ENCODE data around the gene CLK4.

CLK4 gene

DNA sequence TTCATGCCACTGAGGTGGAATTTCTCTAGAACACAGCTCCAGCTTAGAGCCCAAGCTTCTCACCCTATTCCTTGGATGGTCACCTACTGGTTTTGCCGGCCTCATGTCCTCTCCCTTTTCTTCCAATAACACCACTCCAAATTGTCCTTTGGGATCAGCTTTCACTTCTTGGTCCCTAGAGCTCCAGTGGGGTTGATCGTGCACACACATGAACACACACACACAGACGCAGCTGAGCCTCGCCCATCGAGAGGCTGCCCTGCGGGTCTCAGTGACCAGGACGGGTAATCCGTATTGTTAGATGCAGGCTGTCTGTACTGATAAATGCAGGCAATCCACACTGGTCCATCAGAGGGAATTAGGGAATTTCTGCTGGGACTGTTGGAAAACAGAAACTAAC is 43.6 kb downstream of the CLK4 start:
- FAIRE-seq: no peak

DNA sequence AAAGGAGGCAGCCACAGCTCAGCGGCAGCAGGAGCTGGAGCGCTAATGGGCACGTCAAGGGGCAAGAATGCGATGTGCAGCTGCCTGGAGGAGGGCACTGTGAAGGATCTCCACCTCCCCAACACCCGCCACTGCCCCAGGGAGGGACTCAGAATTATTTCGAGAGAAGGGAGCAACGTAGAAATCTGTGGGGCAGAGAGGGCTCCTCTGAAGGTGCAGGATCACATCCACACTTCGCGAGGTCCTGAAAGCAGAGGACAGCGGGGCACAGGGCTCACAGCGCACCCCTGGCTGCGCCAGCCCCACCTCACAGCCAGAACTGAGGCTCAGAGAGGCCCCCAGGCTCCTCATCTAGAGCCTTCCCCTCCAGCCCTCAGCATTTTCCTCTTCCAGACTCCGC is 44.6 kb downstream of the CLK4 start:
- no peak for FAIRE-seq

DNA sequence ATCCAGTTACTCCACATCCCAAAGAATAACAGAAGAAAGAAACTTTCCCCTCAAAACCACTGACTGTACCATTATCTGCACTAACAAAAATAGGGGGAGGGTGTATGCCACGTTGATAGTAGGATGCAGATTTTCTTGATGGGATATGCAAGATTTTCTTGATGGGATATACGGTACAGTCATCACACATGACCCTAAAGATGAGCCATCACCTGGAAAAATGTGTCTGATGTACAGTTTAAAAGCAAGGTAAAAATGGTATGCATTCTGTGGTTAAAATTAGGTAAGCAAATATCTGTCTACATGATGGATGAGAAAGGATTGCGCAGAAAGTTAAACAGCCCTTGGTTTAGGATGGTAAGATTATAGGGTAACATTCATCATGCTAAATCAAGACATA is 45.2 kb downstream of the CLK4 start:
- no peak for FAIRE-seq

DNA sequence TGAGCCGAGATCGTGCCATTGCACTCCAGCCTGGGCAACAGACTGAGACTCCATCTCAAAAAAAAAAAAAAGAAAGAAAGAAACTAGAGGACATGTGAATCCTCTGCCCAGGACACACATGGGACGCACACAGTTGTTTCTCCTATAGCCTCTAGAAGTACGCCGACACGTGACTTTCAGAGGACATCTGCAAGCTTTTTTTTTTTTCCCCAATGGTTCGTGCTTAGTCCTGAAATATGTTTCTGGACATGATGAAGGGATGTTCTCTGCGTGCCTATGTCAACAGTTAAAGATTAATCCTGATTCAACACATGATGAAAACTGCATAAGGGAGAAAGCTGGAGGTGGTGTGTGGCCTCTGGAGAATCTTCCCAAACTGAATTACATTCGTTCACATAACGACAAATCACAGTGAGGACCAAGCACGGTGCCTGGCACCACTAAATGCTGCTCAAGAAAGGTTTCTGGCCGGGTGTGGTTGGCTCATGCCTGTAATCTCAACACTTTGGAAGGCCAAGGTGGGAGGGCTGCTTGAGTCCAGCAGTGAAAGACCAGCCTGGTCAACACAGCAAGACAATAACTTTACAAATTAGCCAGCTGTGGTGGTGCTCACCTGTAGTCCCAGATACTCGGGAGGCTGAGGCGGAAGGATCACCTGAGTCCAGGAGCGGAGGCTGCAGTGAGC is 46.4 kb downstream of the CLK4 start:
- FAIRE-seq: no peak

DNA sequence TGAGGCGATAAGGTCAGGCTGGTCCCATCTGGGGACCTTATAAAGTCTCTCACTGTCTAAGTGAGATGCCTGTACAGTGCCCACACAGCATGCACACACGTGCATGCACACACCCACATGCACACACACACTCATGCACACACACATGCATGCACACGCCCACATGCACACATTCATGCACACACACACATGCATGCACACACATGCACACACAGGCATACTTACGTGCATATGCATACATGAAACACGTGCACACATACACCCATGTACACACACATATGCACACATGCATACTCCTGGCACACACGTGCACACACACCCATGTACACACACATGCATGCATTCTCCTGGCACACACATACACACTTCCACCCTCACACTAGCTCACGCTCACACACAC is 48.9 kb downstream of the CLK4 start:
- FAIRE-seq: no peak

DNA sequence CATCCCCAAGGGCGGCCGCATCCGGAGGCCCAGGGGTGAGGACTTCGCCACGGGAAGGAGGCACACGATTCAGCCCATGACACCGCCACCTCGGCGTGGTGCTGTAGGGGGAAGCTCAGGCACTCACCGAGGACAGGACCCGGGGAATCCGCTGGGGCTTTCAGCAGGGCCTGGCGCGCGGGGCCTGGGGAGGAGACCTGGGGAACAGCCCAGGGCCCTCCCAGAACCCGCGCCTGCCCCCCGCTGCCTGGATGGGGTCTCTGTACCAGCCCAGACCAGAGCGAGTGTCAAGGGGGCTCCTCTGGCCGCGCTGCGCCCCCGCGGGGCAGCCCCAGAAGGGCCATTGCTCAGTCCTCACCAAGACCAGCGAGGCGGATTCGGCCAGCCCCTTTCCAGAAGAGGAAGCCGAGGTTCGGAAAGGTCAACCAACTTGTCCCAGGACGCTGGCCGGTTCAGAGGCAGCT is 49.4 kb downstream of the CLK4 start:
- no peak for FAIRE-seq

DNA sequence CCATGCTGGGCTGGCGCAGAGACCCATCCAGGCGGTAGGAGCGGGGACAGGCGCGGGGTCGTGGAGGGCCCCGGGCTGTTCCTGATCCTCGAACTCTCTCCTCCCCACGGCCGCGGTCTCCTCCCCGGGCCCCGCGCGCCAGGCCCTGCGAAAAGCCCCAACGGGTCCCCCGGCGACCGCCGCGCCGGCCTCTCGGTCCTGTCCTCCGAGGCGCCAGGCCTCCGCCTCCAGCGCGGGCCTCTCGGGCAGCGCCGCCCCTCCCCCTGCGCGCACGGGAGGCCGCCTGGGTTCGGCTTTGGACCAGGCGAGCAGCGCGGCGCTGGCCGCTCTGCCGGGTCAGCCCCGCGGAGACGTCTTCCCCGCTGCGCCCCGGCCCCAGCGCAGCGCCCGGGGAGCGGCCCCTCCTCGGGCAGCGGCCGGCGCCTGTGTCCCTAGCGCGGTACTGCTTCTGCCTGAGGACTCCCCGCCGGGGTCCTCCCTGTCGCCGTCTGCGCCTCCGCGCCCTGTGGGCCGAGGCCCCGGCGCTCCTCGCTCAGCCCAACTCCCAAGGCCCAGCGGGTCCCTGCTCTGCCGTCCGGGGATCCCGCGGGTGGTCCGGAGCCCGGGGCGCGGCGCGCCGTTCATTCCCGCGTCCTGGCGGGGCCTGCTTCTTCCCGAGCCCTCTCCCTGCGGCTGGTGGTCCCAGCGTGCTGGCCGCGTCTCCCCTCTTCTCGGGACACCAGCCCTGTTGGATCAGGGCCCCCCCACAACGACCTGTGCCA is 50.1 kb downstream of the CLK4 start:
- no peak for FAIRE-seq

DNA sequence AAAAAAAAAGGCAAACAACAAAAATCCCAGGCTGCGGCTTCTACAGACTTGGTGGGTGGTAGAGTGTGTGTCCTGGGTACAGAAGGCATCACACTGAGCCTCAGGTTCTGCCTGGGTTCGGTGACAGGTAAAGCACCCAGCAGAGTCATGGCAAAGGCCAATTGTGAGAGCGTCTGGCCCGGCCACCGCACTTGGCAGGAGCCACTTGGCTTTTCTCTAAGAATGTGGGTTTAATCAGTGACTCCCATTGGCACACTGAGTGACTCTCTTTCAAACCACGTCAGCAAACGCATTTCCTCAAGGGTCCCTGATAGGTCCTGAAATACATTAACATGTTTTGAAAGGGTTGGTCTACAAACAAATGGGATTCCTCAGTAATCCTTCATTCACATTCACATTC is 53.6 kb downstream of the CLK4 start:
- no peak for FAIRE-seq

DNA sequence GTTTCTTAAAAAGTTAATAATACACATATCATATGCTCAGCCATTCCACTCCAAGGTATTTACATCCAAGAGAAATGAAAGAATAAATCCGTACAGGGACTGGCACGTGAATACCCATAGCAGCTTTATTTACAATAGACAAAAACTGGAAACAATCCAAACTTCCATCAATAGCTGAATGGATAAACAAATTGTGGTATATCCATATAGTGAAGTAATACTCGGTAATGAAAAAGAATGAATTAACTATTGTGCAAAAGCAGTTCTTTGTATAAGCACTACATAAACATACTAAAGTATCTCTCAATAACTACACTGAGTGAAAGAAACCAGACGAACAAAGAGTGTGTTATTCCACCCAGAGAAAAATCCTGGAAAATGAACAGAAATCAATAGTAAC is 54.2 kb downstream of the CLK4 start:
- no peak for FAIRE-seq

DNA sequence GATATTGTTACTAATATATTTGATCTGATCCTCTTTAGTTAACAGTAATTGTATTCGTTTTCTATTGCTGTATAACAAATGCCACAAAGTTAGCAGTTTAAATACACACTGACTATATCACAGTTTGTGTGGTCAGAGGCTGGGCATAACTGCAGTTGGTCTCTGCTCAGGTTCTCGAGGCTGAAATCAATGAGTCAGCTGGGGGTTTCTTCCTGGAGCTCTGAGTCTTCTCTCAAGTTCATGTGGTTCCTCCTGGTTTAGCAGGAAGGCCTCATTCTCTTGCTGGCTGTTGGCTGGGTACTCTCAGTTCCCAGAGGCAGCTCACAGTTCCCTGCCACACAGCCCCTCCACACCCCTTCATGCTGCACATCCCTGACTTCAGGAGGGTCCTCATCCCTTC is 57.4 kb downstream of the CLK4 start:
- FAIRE-seq: no peak

DNA sequence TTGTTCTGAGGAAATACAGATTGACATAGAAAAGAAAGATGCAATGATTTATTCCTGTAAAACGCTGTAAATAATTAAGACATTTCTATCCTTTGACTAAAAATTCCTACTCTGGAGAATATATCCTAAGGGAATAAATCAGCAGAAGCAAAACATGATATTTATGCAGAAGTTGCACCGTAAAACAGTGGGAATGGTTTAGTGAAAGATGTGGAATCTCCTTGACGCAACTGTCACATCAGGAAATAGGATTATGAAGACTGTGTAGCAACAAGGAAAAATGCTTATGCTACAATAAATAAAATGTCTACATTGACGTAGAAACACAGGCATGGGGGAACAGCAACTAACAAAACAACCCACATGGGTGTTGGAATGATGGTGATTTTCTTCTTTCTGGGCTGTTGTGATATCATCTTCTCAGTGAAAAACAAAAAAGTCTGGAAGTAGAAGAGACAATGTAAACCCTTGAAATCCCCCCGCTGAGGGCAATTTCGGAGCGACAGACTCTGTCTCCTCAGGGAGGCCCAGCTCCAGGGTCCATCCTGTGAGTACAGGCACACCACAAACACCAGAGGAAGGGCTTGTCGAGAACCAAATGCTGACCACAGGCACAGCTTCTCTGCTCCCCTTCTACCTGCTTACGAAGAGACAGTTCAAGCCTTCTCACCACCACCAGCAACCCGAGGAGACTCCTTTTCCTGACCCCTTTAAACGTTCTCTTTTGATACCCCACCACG is 61.9 kb downstream of the CLK4 start:
- no peak for FAIRE-seq

DNA sequence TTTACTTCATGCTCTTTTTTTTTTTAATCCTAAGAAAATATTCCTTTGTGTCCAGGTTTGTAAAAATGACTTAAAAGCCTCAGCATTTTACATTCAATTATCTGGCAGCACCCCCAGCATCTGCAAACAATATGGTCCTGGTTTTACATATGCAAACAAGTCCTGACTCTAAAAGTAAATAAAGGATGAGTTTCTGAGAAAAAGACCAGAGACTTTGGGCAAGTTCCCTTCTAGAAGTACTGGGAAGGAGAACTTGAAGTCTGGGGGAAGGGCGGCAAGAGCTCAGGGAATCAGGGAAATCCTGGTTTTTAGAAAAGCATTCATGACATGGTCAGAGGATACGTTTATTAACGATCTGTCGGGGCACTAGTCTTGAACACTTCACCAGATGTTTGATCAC is 62.5 kb downstream of the CLK4 start:
- no peak for FAIRE-seq

DNA sequence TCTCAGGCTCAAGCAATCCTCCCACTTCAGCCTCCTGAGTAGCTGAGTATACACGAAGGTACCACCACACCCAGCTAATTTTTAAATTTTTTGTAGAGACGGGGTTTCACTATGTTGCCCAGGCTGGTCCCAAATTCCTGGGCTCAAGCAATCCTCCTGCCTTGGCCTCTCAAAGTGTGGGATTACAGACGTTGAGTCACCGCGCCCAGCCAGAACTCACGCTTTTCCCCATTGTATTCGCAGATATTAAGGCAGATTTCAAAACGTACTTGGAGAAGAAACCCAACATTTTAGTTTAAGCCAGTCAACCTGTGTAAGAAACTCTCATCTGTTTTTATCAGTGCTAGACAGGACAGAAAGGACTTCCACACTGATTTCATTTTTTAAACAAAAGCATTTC is 63.2 kb downstream of the CLK4 start:
- FAIRE-seq: no peak

DNA sequence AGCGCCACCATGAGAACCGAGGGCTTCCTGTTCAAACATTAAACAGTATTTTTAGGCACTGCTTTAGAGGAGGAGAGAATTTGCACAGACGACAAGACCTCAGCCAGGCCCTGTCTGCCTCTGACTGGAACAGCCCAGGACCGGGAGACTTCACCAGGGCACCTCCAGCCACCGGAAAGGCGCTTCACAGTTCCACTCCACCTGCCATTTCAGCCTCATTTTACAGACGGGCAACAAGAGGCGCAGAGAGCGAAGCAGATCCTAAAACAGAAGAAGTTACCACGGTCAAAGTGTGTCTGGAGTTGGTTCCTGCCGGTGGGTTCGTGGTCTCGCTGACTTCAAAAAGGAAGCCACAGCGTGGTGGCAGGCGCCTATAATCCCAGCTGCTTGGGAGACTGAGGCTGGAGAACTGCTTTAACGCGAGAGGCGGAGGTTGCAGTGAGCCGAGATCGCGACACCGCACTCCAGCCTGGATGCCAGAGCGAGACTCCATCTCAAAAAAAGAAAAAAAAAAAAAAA is 65.0 kb downstream of the CLK4 start:
- no peak for FAIRE-seq

DNA sequence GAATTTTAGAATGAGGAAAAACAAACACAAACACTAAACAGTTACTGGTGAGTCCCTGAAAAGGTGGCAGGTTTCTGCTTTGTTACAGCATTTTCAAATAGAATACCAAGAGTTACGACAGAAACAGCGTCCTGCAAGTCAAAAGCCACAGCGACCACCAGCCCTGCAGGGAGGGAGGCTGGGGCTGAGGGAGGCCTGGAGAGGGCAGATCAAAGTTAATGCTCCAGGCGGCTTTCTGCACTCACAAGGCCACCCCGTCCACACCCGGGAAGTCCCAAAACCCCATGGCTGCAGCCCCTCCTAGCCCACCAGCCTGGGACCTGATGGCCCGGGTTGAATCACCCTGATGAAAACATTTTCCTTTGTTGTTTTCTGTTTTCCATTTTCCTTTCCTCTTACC is 65.9 kb downstream of the CLK4 start:
- no peak for FAIRE-seq

DNA sequence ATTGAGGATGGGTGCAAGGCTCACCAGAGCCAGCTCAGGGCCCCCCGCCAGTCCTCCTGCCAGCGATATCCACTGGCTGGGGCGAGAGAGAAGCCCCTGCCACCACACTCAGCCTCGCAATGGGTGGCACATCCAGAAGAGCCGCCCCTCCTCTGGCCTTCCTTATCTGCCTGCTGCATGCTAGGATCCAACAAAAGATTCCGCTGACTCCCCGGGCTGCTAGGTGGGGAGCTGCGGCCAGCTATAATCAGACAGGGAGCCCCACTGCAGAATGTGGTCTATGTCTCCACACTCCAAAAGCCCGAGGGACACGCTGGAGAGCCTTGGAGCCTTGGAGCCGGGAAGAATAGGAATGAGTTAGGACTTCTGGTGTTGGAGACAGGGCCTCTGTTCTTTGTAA is 69.4 kb downstream of the CLK4 start:
- no peak for FAIRE-seq

DNA sequence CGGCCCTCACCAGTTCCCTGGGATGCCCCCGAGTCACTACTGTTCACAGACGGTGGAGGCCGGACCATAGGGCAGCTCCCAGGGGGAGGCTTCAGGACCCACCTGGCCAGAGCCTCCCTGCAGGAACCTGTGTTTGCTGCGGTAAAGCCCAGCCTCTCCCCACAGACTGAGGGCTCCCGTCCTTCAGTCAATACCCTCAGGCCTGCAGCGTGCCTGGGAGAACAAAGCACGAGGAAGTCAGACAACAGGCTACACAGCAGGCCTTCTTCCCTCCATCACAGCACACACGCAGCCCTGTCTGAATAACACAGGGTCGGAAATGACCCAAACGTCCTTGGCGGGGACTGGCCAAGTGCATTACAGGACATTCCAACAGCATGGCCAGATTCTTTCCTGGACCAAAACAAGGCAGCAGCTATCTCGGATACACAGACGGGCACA is 71.1 kb downstream of the CLK4 start:
- no peak for FAIRE-seq

DNA sequence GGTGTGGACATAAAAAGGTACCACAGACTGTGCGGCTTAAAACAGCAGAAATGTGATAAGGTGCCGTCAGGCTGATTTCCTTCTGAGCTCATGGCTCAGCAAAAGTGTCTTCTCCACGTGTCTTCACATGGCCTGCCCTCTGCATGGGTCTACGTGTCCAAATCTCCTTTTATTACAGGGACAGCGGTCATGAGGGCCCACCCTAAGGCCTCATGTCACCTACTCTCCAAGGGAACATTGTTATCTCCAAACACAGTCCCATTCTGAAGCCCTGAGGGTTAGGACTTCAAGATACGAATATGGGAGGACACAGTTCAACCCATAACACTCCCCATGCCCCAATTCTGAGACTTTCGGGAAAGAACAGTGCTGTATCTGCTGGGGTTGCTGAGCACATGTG is 71.8 kb downstream of the CLK4 start:
- no peak for FAIRE-seq

DNA sequence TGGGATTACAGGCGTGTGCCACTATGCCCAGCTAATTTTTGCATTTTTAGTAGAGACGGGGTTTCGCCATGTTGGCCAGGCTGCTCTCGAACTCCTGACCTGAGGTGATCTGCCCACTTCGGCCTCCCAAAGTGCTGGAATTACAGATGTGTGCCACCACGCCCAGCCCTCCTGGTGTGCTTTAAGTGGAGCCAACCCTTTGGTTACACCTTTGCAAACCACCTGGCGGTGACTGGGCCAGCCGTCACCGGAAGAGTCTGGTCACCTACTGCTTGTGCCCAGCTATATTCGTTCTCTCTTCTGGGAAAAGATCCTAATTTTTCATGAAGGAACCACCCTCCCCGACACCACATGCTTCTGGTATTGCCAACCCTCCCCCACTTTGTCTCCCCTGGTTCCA is 72.5 kb downstream of the CLK4 start:
- no peak for FAIRE-seq

DNA sequence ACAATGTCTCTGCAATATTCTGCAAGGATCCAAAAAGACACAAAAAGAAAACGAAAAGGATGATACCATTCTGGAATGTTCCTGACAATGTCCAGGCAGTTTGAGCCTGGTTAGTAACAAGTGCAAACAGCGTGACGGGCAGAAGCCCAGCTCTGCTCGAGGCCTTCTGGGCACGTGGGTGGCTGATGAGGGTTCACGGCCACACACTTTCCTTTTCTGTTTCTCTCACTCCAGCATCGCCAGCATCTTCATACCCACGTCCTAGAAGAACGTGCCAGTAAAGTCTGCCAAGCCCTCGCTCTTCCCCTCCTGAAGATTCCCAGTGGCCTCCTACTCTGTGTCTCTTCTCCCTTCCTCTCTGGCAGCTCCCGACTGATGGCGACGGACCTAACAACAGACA is 73.3 kb downstream of the CLK4 start:
- no peak for FAIRE-seq
